ENCODE measurements around the gene TSEN34.

The TSEN34 gene

DNA sequence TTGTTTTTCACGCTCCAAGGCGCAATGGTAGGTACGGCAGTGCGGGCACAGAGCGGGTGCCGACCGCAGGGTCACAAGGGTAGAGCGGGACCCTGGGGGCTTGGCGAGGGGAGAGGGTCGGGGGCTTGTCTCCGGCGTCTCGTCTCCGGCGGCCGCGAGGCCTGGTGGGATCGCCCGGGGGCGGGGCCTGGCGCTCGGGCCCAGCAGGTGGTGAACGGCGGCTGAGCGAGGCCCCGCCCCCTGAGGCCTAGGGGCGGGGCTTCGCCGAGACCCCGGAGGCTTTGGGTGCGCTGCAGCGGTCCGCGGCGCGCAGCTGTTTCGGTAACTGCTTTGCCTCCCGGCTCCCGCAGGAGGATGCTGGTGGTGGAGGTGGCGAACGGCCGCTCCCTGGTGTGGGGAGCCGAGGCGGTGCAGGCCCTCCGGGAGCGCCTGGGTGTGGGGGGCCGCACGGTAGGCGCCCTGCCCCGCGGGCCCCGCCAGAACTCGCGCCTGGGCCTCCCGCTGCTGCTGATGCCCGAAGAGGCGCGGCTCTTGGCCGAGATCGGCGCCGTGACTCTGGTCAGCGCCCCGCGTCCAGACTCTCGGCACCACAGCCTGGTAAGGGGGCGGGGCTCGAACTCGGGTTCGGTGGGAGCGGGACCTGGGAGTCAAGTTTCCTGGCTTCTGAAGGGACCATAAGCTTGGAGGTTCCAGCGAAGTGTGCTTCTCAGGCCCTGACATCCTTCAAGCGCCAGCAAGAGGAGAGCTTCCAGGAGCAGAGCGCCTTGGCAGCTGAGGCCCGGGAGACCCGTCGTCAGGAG is at the start of gene TSEN34:
TSEN34 (plus strand) TSS at position 298 of the 800 bp plus-strand sequence; CDS start at position 355, 57 bp downstream.
- Histone ChIP-seq H3K4me1 (ENCODE audit: control insufficient read depth, insufficient read depth, low read length) (peaks cover 18% of the 10 kb centered on the region), H3K4me3 (ENCODE audit: low read length) (peak within 1 kb of the TSS; percentile 91), H3K9ac (ENCODE audit: low read length) (peak within 1 kb of the TSS; percentile 96), H3K27me3 (replicated peaks; ENCODE audit: control insufficient read depth, insufficient read depth, low read length) (no peaks in the 10 kb centered on the region), H3K36me3 (ENCODE audit: control insufficient read depth, insufficient read depth, low read length, severe bottlenecking) (peaks cover 13% of the 10 kb centered on the region), H3K9me3 (ENCODE audit: control insufficient read depth, low read length) (no peaks in the 10 kb centered on the region)
- peak; percentile 93 for DNase-seq (ENCODE audit: low read depth)

DNA sequence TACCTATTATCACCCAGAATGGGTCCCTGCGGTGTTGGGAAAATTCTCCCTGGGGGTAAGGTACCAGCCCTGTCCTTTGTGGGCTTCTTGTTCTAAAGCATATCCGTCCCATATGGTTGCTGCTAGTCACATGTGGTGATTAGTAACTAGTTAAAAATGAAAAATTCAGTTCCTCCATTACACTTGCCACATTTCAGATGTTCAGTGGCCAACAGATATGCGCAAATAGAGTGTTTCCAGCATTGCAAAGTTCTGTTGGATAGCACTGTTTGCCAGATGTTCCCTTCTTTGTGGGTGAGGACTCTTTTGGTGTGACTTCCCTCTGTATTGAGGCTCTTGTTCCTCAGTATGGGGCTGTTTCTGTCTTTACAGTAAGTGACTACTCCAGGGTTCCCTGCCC is 49.8 kb upstream of the TSEN34 start:
- Histone ChIP-seq H3K36me3 (ENCODE audit: control insufficient read depth, insufficient read depth, low read length, severe bottlenecking) (peaks cover 40% of the 10 kb centered on the region), H3K9me3 (ENCODE audit: control insufficient read depth, low read length) (no peaks in the 10 kb centered on the region), H3K9ac (ENCODE audit: low read length) (no peak overlapping the region), H3K4me3 (ENCODE audit: low read length) (no peak overlapping the region), H3K27me3 (replicated peaks; ENCODE audit: control insufficient read depth, insufficient read depth, low read length) (no peaks in the 10 kb centered on the region), H3K4me1 (ENCODE audit: control insufficient read depth, insufficient read depth, low read length) (peaks cover 10% of the 10 kb centered on the region)
- DNase-seq (ENCODE audit: low read depth) = no peak

DNA sequence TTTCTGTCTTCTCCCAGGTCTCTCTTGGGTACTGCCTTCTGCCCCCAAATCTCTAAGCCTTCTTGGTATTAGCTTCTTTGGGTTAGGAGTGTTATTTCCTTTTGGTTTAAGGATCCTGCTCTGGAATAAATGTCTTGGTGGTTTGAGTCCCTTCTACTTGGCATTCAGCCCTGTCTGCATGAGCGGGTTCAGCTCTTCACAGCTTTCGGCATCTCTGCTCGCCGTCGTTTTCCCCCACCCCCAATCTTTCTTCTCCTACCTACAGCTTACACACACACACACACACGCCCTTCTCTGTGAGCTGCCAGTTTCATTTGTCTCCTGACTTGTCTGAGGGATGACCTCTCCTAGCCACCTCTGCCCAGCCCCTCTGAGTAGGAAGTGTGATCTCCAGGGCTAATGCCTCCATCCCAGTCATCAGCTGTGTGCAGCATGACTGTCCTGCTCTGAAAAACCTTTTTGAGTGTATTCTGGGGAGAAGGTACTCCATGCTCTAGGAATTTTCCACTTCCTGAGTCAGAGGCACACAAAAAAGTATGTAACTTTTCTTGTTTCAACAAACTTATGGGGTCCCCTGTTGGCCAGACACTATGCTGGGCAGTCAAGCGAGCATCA is 48.8 kb upstream of the TSEN34 start:
- H3K4me3 ChIP-seq (ENCODE audit: low read length) = no peak overlapping the region
- H3K27me3 ChIP-seq (replicated peaks; ENCODE audit: control insufficient read depth, insufficient read depth, low read length) = no peaks in the 10 kb centered on the region
- no peak for DNase-seq (ENCODE audit: low read depth)
- peaks cover 50% of the 10 kb centered on the region for H3K36me3 ChIP-seq (ENCODE audit: control insufficient read depth, insufficient read depth, low read length, severe bottlenecking)
- no peaks in the 10 kb centered on the region for H3K9me3 ChIP-seq (ENCODE audit: control insufficient read depth, low read length)
- peaks cover 7% of the 10 kb centered on the region for H3K4me1 ChIP-seq (ENCODE audit: control insufficient read depth, insufficient read depth, low read length)
- no peak overlapping the region for H3K9ac ChIP-seq (ENCODE audit: low read length)

DNA sequence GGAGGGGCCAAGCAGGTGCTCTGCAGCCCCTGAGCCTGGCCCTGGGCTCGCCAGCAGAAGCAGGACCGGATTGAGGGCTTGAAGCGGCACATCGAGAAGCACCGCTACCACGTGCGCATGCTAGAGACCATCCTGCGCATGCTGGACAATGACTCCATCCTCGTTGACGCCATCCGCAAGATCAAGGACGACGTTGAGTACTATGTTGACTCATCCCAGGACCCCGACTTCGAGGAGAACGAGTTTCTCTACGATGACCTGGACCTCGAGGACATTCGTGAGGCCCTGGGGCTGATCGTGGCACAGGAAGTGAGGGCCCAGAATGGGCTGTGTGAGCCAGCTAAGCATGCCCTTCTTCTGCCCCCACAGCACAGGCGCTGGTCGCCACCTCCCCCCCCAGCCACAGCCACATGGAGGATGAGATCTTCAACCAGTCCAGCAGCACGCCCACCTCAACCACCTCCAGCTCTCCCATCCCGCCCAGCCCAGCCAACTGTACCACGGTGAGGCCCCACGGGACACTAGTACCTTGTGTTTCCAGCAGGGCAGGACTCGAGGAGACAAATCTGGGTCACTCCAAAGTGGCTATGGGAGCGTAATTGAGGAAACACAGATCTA is 45.5 kb upstream of the TSEN34 start:
- no peaks in the 10 kb centered on the region for H3K27me3 ChIP-seq (replicated peaks; ENCODE audit: control insufficient read depth, insufficient read depth, low read length)
- H3K4me1 ChIP-seq (ENCODE audit: control insufficient read depth, insufficient read depth, low read length) = no peaks in the 10 kb centered on the region
- no peak for DNase-seq (ENCODE audit: low read depth)
- H3K36me3 ChIP-seq (ENCODE audit: control insufficient read depth, insufficient read depth, low read length, severe bottlenecking) = peaks cover 73% of the 10 kb centered on the region
- H3K4me3 ChIP-seq (ENCODE audit: low read length) = no peak overlapping the region
- no peaks in the 10 kb centered on the region for H3K9me3 ChIP-seq (ENCODE audit: control insufficient read depth, low read length)
- no peak overlapping the region for H3K9ac ChIP-seq (ENCODE audit: low read length)

DNA sequence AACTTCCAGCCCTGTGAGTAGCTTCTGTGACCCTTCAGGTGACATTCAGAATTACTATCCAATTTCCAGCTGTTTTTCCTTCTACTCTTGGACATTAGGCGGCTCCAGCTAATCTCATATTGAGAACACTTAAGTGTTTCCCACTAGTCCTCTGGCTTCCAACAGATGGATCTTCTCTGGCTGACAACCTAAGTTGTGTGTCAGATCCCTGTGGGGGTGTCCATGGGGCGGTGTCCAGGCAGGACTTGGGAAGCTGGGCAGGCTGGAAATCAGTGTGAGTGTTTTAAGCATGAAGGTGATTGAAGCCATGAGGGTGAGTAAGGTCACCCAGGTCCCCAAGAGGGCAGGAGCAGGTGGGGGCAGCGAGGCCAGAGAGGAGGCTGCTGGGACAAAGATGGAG is 43.4 kb upstream of the TSEN34 start:
- H3K27me3 ChIP-seq (replicated peaks; ENCODE audit: control insufficient read depth, insufficient read depth, low read length) = no peaks in the 10 kb centered on the region
- H3K4me1 ChIP-seq (ENCODE audit: control insufficient read depth, insufficient read depth, low read length) = no peaks in the 10 kb centered on the region
- no peak overlapping the region for H3K4me3 ChIP-seq (ENCODE audit: low read length)
- no peak for DNase-seq (ENCODE audit: low read depth)
- no peaks in the 10 kb centered on the region for H3K9me3 ChIP-seq (ENCODE audit: control insufficient read depth, low read length)
- peaks cover 88% of the 10 kb centered on the region for H3K36me3 ChIP-seq (ENCODE audit: control insufficient read depth, insufficient read depth, low read length, severe bottlenecking)
- H3K9ac ChIP-seq (ENCODE audit: low read length) = no peak overlapping the region

DNA sequence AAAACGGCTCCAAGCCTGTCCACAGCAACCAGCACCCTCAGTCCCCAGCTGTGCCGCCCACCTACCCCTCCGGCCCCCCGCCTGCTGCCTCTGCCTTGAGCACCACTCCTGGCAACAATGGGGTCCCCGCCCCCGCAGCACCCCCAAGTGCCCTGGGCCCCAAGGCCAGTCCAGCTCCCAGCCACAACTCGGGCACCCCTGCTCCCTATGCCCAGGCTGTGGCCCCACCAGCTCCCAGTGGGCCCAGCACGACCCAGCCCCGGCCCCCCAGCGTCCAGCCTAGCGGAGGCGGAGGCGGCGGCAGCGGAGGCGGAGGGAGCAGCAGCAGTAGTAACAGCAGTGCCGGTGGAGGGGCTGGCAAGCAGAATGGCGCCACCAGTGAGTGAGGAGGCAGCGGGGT is 43.0 kb upstream of the TSEN34 start:
- H3K27me3 ChIP-seq (replicated peaks; ENCODE audit: control insufficient read depth, insufficient read depth, low read length) = no peaks in the 10 kb centered on the region
- H3K36me3 ChIP-seq (ENCODE audit: control insufficient read depth, insufficient read depth, low read length, severe bottlenecking) = peaks cover 88% of the 10 kb centered on the region
- DNase-seq (ENCODE audit: low read depth) = no peak
- no peak overlapping the region for H3K4me3 ChIP-seq (ENCODE audit: low read length)
- H3K4me1 ChIP-seq (ENCODE audit: control insufficient read depth, insufficient read depth, low read length) = peaks cover 2% of the 10 kb centered on the region
- H3K9ac ChIP-seq (ENCODE audit: low read length) = no peak overlapping the region
- no peaks in the 10 kb centered on the region for H3K9me3 ChIP-seq (ENCODE audit: control insufficient read depth, low read length)

DNA sequence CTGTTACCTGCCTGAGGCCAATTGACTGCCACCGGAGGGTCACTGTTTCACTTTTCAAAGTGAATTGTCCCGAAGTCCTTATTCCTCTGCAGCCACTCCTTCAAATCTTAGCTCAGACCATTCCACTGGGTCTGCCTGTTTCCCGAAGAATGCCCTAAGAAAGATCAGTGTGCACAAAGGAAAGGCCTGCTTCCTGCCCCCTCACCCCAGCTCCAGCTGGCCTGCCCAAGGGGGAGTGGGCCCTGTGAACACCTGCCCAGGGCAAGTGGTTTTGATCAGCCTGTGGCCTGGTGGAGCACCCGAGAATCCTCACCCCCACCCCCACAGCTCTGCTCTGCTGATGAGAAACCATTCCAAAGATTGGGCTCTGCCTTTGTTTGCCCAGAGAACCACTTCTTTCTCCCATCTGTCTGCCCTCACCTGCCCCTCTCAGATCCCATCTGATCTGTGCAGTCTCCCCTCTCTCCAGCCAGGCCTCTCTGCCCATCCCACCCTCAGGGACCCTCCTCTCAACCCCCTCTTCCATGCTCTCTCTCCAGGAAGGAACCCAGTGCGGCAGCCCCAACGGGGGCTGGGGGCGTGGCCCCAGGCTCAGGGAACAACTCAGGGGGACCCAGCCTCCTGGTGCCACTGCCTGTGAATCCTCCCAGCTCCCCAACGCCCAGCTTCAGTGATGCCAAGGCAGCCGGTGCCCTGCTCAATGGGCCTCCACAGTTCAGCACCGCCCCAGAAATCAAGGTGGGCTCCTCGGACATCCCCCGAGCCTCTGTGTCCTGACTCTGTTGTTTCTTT is 41.9 kb upstream of the TSEN34 start:
- H3K27me3 ChIP-seq (replicated peaks; ENCODE audit: control insufficient read depth, insufficient read depth, low read length) = no peaks in the 10 kb centered on the region
- peaks cover 13% of the 10 kb centered on the region for H3K4me1 ChIP-seq (ENCODE audit: control insufficient read depth, insufficient read depth, low read length)
- no peaks in the 10 kb centered on the region for H3K9me3 ChIP-seq (ENCODE audit: control insufficient read depth, low read length)
- no peak overlapping the region for H3K4me3 ChIP-seq (ENCODE audit: low read length)
- H3K9ac ChIP-seq (ENCODE audit: low read length) = no peak overlapping the region
- DNase-seq (ENCODE audit: low read depth) = no peak
- H3K36me3 ChIP-seq (ENCODE audit: control insufficient read depth, insufficient read depth, low read length, severe bottlenecking) = peaks cover 86% of the 10 kb centered on the region

DNA sequence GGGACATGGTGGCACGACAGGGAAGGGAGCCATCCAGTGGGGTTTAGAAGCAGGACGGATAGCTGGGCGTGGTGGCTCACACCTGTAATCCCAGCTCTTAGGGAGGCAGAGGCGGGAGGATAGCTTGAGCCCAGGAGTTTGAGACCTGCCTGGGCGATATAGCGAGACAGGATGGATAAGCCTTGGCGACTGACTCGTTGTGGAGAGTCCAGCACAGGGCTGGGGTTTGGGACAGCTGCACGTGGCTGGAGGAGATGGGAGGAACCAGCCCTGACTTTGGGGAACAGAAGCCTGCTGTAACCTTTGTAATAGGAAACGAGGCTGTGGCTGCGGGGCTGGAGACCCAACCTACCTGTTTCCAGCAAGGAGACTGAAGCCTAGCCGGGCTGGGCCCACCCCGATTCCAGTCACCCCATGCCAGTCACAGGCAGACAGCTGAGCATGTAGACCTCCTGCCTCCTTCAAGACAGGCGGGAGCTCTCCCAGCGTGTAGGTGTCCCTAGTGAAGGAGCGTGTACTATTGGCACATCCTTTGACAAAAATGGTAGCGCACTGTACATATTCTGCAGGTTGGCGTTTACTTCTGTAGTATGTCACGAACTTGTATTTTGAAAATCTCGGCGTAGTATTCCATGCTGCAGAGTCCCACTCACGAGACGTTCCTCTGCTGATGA is 39.6 kb upstream of the TSEN34 start:
- peaks cover 21% of the 10 kb centered on the region for H3K4me1 ChIP-seq (ENCODE audit: control insufficient read depth, insufficient read depth, low read length)
- H3K36me3 ChIP-seq (ENCODE audit: control insufficient read depth, insufficient read depth, low read length, severe bottlenecking) = peaks cover 86% of the 10 kb centered on the region
- no peak overlapping the region for H3K4me3 ChIP-seq (ENCODE audit: low read length)
- H3K9me3 ChIP-seq (ENCODE audit: control insufficient read depth, low read length) = no peaks in the 10 kb centered on the region
- no peaks in the 10 kb centered on the region for H3K27me3 ChIP-seq (replicated peaks; ENCODE audit: control insufficient read depth, insufficient read depth, low read length)
- DNase-seq (ENCODE audit: low read depth) = no peak
- no peak overlapping the region for H3K9ac ChIP-seq (ENCODE audit: low read length)

DNA sequence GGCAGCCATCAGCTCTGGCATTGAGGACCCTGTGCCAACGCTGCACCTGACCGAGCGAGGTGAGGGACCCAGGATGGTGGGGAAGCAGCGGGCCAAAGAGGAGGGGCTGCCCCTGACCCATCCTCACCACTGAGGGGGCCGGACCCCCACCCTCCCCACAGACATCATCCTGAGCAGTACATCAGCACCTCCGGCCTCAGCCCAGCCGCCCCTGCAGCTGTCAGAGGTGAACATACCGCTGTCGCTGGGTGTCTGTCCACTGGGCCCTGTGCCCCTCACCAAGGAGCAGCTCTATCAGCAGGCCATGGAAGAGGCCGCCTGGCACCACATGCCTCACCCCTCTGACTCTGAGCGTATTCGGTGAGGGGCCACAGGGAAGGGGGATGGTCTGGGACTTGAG is 38.8 kb upstream of the TSEN34 start:
- peaks cover 21% of the 10 kb centered on the region for H3K4me1 ChIP-seq (ENCODE audit: control insufficient read depth, insufficient read depth, low read length)
- no peaks in the 10 kb centered on the region for H3K27me3 ChIP-seq (replicated peaks; ENCODE audit: control insufficient read depth, insufficient read depth, low read length)
- DNase-seq (ENCODE audit: low read depth) = no peak
- H3K4me3 ChIP-seq (ENCODE audit: low read length) = no peak overlapping the region
- peaks cover 85% of the 10 kb centered on the region for H3K36me3 ChIP-seq (ENCODE audit: control insufficient read depth, insufficient read depth, low read length, severe bottlenecking)
- H3K9me3 ChIP-seq (ENCODE audit: control insufficient read depth, low read length) = no peaks in the 10 kb centered on the region
- H3K9ac ChIP-seq (ENCODE audit: low read length) = no peak overlapping the region

DNA sequence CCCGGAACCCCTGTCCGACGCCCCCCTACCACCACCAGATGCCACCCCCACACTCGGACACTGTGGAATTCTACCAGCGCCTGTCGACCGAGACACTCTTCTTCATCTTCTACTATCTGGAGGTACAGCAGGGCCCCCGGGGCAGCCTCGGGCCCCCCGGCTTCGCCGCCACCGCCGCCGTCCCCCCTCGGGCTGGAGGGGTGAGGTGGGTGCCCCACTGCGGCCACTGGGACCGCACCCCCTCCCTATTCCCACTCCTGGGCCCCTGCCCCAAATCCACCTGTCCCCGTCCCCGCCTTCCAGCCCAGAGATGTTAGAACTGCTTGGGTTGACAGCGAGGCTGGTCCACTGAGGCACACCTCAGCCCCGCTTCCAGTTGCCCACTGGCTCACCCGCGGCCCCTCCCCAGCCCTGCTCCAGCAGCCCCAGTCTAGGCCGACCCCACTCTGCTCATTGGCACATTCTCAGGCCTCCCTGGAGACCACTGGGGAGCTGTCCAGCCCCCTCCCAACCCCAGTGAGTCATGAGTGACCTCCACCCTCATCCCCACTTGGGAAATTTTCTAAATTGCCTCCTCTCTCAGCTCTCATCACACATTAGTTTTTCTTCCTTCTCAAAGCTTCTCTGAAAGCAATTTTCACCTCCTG is 38.1 kb upstream of the TSEN34 start:
- Histone ChIP-seq H3K36me3 (ENCODE audit: control insufficient read depth, insufficient read depth, low read length, severe bottlenecking) (peaks cover 85% of the 10 kb centered on the region), H3K9ac (ENCODE audit: low read length) (peak overlapping the region; percentile 54), H3K27me3 (replicated peaks; ENCODE audit: control insufficient read depth, insufficient read depth, low read length) (no peaks in the 10 kb centered on the region), H3K9me3 (ENCODE audit: control insufficient read depth, low read length) (no peaks in the 10 kb centered on the region), H3K4me3 (ENCODE audit: low read length) (peak overlapping the region; percentile 38), H3K4me1 (ENCODE audit: control insufficient read depth, insufficient read depth, low read length) (peaks cover 23% of the 10 kb centered on the region)
- no peak for DNase-seq (ENCODE audit: low read depth)

All from adipocyte (in vitro differentiated cells).